Fibroblast of lung (primary cell): Measurements from ENCODE around the gene ENPP6. TPM values are rescaled to one million over a fixed set of nuclear protein-coding genes. Genes with fewer than 3 reads are reported as not detected.

Source experiments
- DNase-seq, 2 donors: peaks; one replicate each; pipeline versions ENCODE4 v3.0.0 to v3.0.0-alpha.2; 2010; ENCODE audit warnings: low read depth in 2 of 2
- H2AFZ ChIP-seq: 2 replicates; pipeline ENCODE4 v1.5.1; 2012; ENCODE audit warnings: low read length, control low read depth, inconsistent platforms
- H3K27ac ChIP-seq: 2 replicates; pipeline ENCODE4 v1.5.1; 2011; ENCODE audit warnings: low read length, control low read depth; ENCODE audit not compliant: insufficient read depth
- H3K27me3 ChIP-seq: 2 replicates; pipeline ENCODE4 v1.5.1; 2011; ENCODE audit warnings: mild to moderate bottlenecking, low read length; ENCODE audit not compliant: control insufficient read depth, insufficient read depth
- H3K36me3 ChIP-seq: 2 replicates; pipeline ENCODE4 v1.5.1; 2011; ENCODE audit warnings: low read length; ENCODE audit not compliant: control insufficient read depth, insufficient read depth
- H3K4me1 ChIP-seq: 2 replicates; pipeline ENCODE4 v1.5.1; 2011; ENCODE audit warnings: low read length; ENCODE audit not compliant: control insufficient read depth, insufficient read depth; ENCODE audit errors: extremely low read depth
- H3K4me2 ChIP-seq: 2 replicates; pipeline ENCODE4 v1.5.1; 2011; ENCODE audit warnings: low read length, control low read depth; ENCODE audit not compliant: insufficient read depth; ENCODE audit errors: extremely low read depth
- H3K4me3 ChIP-seq, 4 experiments: fragments of 200-600 bp in 1 of 4; sonication (generic) in 1 of 4; replicated peaks in 1 of 4; 2 replicates each; pipeline ENCODE4 v1.5.1; 2011 to 2016; ENCODE audit warnings: low read length in 4 of 4, low read depth in 3 of 4, mild to moderate bottlenecking in 3 of 4, control low read depth in 2 of 4, inconsistent platforms in 1 of 4, mixed read lengths in 1 of 4; ENCODE audit not compliant: insufficient read depth in 1 of 4; ENCODE audit errors: control extremely low read depth in 1 of 4
- H3K79me2 ChIP-seq: 2 replicates; pipeline ENCODE4 v1.5.1; 2012; ENCODE audit warnings: mild to moderate bottlenecking, low read length, inconsistent platforms; ENCODE audit not compliant: control insufficient read depth, insufficient read depth
- H3K9ac ChIP-seq: 2 replicates; pipeline ENCODE4 v1.5.1; 2011; ENCODE audit warnings: mild to moderate bottlenecking, low read length, control low read depth; ENCODE audit not compliant: insufficient read depth
- H3K9me3 ChIP-seq: 2 replicates; pipeline ENCODE4 v1.5.1; 2012; ENCODE audit warnings: low read depth, low read length; ENCODE audit not compliant: control insufficient read depth, insufficient read depth
- H4K20me1 ChIP-seq: 2 replicates; pipeline ENCODE4 v1.5.1; 2011; ENCODE audit warnings: low read length; ENCODE audit not compliant: control insufficient read depth, insufficient read depth; ENCODE audit errors: extremely low read depth
- CTCF ChIP-seq, 2 donors: IDR thresholded peaks in 1 of 2; conservative IDR thresholded peaks in 1 of 2; 1 replicate in 1 of 2; 2 replicates in 1 of 2; pipeline ENCODE4 v1.5.1; 2011 to 2012; ENCODE audit warnings: low read length in 2 of 2, control low read depth in 1 of 2, inconsistent platforms in 1 of 2, low read depth in 1 of 2, mild to moderate bottlenecking in 1 of 2
- EZH2 ChIP-seq: IDR thresholded peaks from 2 replicates; pipeline ENCODE4 v1.5.1; 2012; ENCODE audit warnings: low read length, control low read depth, mild to moderate bottlenecking; ENCODE audit errors: missing control alignments
- polyA plus RNA-seq, 2 donors: library from polyadenylated mRNA; depleted of rRNA in 1 of 2; stranded (reverse) in 1 of 2; unstranded in 1 of 2; fragments of >200 nt; gene quantifications; 2 replicates each; pipeline ENCODE4 v1.2.1, GENCODE V29; 2011 to 2012; ENCODE audit warnings: missing spikeins in 1 of 2
- total RNA-seq: library from RNA; depleted of rRNA; stranded (reverse); fragments of >200 nt; gene quantifications from 2 replicates; pipeline ENCODE4 v1.2.1, GENCODE V29; 2014

The ENPP6 gene
- total and polyA plus RNA-seq, 2 donors (not counting 1 experiment from before 2014, with no cell fraction given) = 0.17 to 0.33 TPM

- Histone ChIP-seq H2AFZ (no peak overlapping the region), H3K9me3 (no peaks in the 10 kb centered on the region), H3K4me1 (no peaks in the 10 kb centered on the region), H3K4me2 (no peak overlapping the region), H3K9ac (no peak overlapping the region), H3K27me3 (no peaks in the 10 kb centered on the region), H3K36me3 (no peaks in the 10 kb centered on the region), H3K4me3 (no peak overlapping the region), H3K27ac (no peak overlapping the region), H4K20me1 (no peaks in the 10 kb centered on the region), H3K79me2 (no peaks in the 10 kb centered on the region)
- no peak for DNase-seq
- TF ChIP-seq CTCF (conservative IDR thresholded peaks at IDR 0.05 in 1 of 2, IDR thresholded peaks at IDR 0.05 in 1 of 2; ENCODE audit: low read depth in 1 of 2, low read length in 2 of 2) (no peak), EZH2 (no peak)
Measured at GRCh38 chr4:184157322-184157721, 60.4 kb downstream of the ENPP6 start.

GRCh38 chr4:184156163-184156920 lies 61.3 kb downstream of the ENPP6 start:
- Histone ChIP-seq H3K79me2 (no peaks in the 10 kb centered on the region), H3K9me3 (no peaks in the 10 kb centered on the region), H3K27me3 (no peaks in the 10 kb centered on the region), H3K9ac (no peak overlapping the region), H2AFZ (no peak overlapping the region), H3K4me1 (no peaks in the 10 kb centered on the region), H4K20me1 (no peaks in the 10 kb centered on the region), H3K4me3 (no peak overlapping the region), H3K4me2 (no peak overlapping the region), H3K27ac (no peak overlapping the region), H3K36me3 (no peaks in the 10 kb centered on the region)
- DNase-seq = no peak
- no peak for TF ChIP-seq EZH2
- no peak for TF ChIP-seq CTCF (conservative IDR thresholded peaks at IDR 0.05 in 1 of 2, IDR thresholded peaks at IDR 0.05 in 1 of 2; ENCODE audit: low read depth in 1 of 2, low read length in 2 of 2)

GRCh38 chr4:184154199-184154598 lies 63.5 kb downstream of the ENPP6 start:
- peak in 1 of 2 donors; percentile 6 for DNase-seq
- Histone ChIP-seq H3K4me2 (no peak overlapping the region), H3K9me3 (no peaks in the 10 kb centered on the region), H3K36me3 (no peaks in the 10 kb centered on the region), H3K9ac (no peak overlapping the region), H3K27me3 (no peaks in the 10 kb centered on the region), H4K20me1 (no peaks in the 10 kb centered on the region), H3K4me1 (no peaks in the 10 kb centered on the region), H3K4me3 (no peak overlapping the region), H3K79me2 (no peaks in the 10 kb centered on the region), H3K27ac (no peak overlapping the region), H2AFZ (no peak overlapping the region)
- TF ChIP-seq CTCF (conservative IDR thresholded peaks at IDR 0.05 in 1 of 2, IDR thresholded peaks at IDR 0.05 in 1 of 2; ENCODE audit: low read depth in 1 of 2, low read length in 2 of 2) (no peak), EZH2 (no peak)
